NCI-H1694 (cell line): ENCODE measurements around the gene KRTAP20-2.

Source experiments
- DNase-seq: peaks from one replicate; lab custom pipeline; 2025; lab: John Stamatoyannopoulos, UW

KRTAP20-2 gene

GRCh38 chr21:30634906-30635305 lies at the start of gene KRTAP20-2:
KRTAP20-2 (plus strand) TSS chr21:30635206; CDS start chr21:30635264, 58 bp downstream.
- no peak for DNase-seq

- DNase-seq, result no peak
These were observed 44.7 kb upstream of the KRTAP20-2 start, which contains the start of gene KRTAP22-2 for GRCh38 chr21:30590297-30590696. KRTAP22-2 (minus strand) TSS chr21:30590397.

GRCh38 chr21:30592140-30592539 lies 42.9 kb upstream of the KRTAP20-2 start, which contains the start of gene KRTAP6-3:
KRTAP6-3 (plus strand) TSS chr21:30592440; CDS start chr21:30592446, 6 bp downstream.
- DNase-seq, result no peak

- DNase-seq, result no peak
These were observed 36.2 kb upstream of the KRTAP20-2 start, which contains the start of gene KRTAP6-2 for GRCh38 chr21:30598802-30599201. KRTAP6-2 (minus strand) TSS chr21:30598902; CDS start chr21:30598874, 28 bp downstream.

GRCh38 chr21:30600787-30601186 lies 34.2 kb upstream of the KRTAP20-2 start, which contains the start of gene KRTAP22-1:
KRTAP22-1 (plus strand) TSS chr21:30601087.
- no peak for DNase-seq

GRCh38 chr21:30605968-30606367 lies 29.0 kb upstream of the KRTAP20-2 start:
- no peak for DNase-seq

GRCh38 chr21:30612132-30612531 lies 22.9 kb upstream of the KRTAP20-2 start:
- DNase-seq, result no peak

- no peak for DNase-seq
These were observed 21.2 kb upstream of the KRTAP20-2 start, which contains the start of gene KRTAP6-1 for GRCh38 chr21:30613836-30614235. KRTAP6-1 (minus strand) TSS chr21:30613930; CDS start chr21:30613904, 26 bp downstream.

GRCh38 chr21:30615199-30615598 lies 19.8 kb upstream of the KRTAP20-2 start:
- DNase-seq, result no peak

- no peak for DNase-seq
These were observed 18.9 kb upstream of the KRTAP20-2 start, which contains the start of gene KRTAP20-1 for GRCh38 chr21:30616125-30616524. KRTAP20-1 (plus strand) TSS chr21:30616425; CDS start chr21:30616455, 30 bp downstream.

GRCh38 chr21:30620080-30620479 lies 14.9 kb upstream of the KRTAP20-2 start:
- DNase-seq, result no peak

GRCh38 chr21:30620522-30620921 lies 14.5 kb upstream of the KRTAP20-2 start, which contains the start of gene KRTAP20-4:
KRTAP20-4 (plus strand) TSS chr21:30620627.
- DNase-seq, result no peak

- DNase-seq, result no peak
These were observed 11.6 kb upstream of the KRTAP20-2 start for GRCh38 chr21:30623362-30623761.

GRCh38 chr21:30625449-30626165 lies 9.4 kb upstream of the KRTAP20-2 start:
- no peak for DNase-seq

- no peak for DNase-seq
These were observed 6.9 kb upstream of the KRTAP20-2 start for GRCh38 chr21:30628109-30628508.

GRCh38 chr21:30629200-30629599 lies 5.8 kb upstream of the KRTAP20-2 start:
- no peak for DNase-seq

- DNase-seq, result no peak
These were observed 3.7 kb downstream of the KRTAP20-2 start for GRCh38 chr21:30638686-30639085.

GRCh38 chr21:30642564-30642963 lies 7.6 kb downstream of the KRTAP20-2 start, which contains the start of gene KRTAP20-3:
KRTAP20-3 (plus strand) TSS chr21:30642864.
- DNase-seq, result no peak

- no peak for DNase-seq
These were observed 12.0 kb downstream of the KRTAP20-2 start for GRCh38 chr21:30646904-30647414.

- no peak for DNase-seq
These were observed 17.9 kb downstream of the KRTAP20-2 start for GRCh38 chr21:30652891-30653290.

- DNase-seq, result no peak
These were observed 33.8 kb downstream of the KRTAP20-2 start for GRCh38 chr21:30668776-30669175.

GRCh38 chr21:30672985-30673650 lies 38.1 kb downstream of the KRTAP20-2 start:
- no peak for DNase-seq
